Sigmoid colon (tissue), 7 donors: Measurements from ENCODE around the gene OTUB1. TPM values are rescaled to one million over a fixed set of nuclear protein-coding genes. Genes with fewer than 3 reads are reported as not detected.

Experiments used
- DNase-seq: peaks from one replicate; pipeline ENCODE4 v3.0.0-alpha.2; 2019
- H3K27ac ChIP-seq, 4 donors: fragments of 200-600 bp; sonication (generic); one replicate each; pipeline ENCODE4 v1.5.1; 2016 to 2019; ENCODE audit warnings: mild to moderate bottlenecking in 1 of 4
- H3K27me3 ChIP-seq, 3 donors: fragments of 200-600 bp; sonication (generic); one replicate each; pipeline ENCODE4 v1.5.1; 2019; ENCODE audit warnings: mild to moderate bottlenecking in 1 of 3
- H3K36me3 ChIP-seq, 4 donors: fragments of 200-600 bp; sonication (generic); one replicate each; pipeline ENCODE4 v1.5.1; 2016 to 2019
- H3K4me1 ChIP-seq, 4 donors: fragments of 200-600 bp; sonication (generic); one replicate each; pipeline ENCODE4 v1.5.1; 2017 to 2019
- H3K4me3 ChIP-seq, 4 donors: fragments of 200-600 bp; sonication (generic); one replicate each; pipeline ENCODE4 v1.5.1; 2017 to 2019; ENCODE audit warnings: mild to moderate bottlenecking in 2 of 4, moderate library complexity in 1 of 4
- H3K9me3 ChIP-seq, 4 donors: fragments of 200-600 bp in 3 of 4; sonication (generic) in 3 of 4; one replicate each; pipeline versions ENCODE4 v1.5.1 to v1.6.1; 2013 to 2019
- CTCF ChIP-seq, 4 experiments: fragments of 450-650 bp in 3 of 4; fragments of 200-600 bp in 1 of 4; IDR thresholded peaks; one replicate each; pipeline ENCODE4 v1.5.1; 2016 to 2019; ENCODE audit warnings: antibody characterized with exemption in 4 of 4, mild to moderate bottlenecking in 3 of 4, moderate library complexity in 2 of 4
- EP300 ChIP-seq, 4 donors: sonication (generic); formaldehyde crosslinking; IDR thresholded peaks; one replicate each; pipeline ENCODE4 v1.6.1; 2017; ENCODE audit warnings: antibody characterized with exemption in 4 of 4
- POLR2A ChIP-seq, 2 donors: fragments of 450-650 bp; IDR thresholded peaks; one replicate each; pipeline ENCODE4 v1.6.1; 2016; ENCODE audit warnings: antibody characterized with exemption in 2 of 2, mild to moderate bottlenecking in 2 of 2, moderate library complexity in 2 of 2
- POLR2AphosphoS5 ChIP-seq, 4 donors: sonication (generic); formaldehyde crosslinking; IDR thresholded peaks; one replicate each; pipeline ENCODE4 v1.6.1; 2017; ENCODE audit warnings: antibody characterized with exemption in 4 of 4
- WGBS, 2 donors: extraction: QIAGEN DNeasy Blood & Tissue Kit; methylation state at CpG; one replicate each; pipeline ENCODE4 v1.1.7; 2013; 5-methylcytosine and 5-hydroxymethylcytosine counted together
- intact Hi-C: fragments of 100-400 bp; cut with DNase I; formaldehyde crosslinking; loops from one replicate; pipeline ENCODE4 v1.15.1; 2023
- polyA plus RNA-seq, 3 donors: library from polyadenylated mRNA; stranded (reverse); fragments of 200-250 nt; gene quantifications; one replicate each; pipeline ENCODE4 v1.2.3, GENCODE V29; 2013
- total RNA-seq, 4 donors: library from RNA; depleted of rRNA; stranded (reverse); fragments of >200 nt; gene quantifications; one replicate each; pipeline ENCODE4 v1.1.0, GENCODE V29; 2016
- donor health status: healthy with polysubstance abuse.
- donor health status: Bipolar disorder and iron deficiency.
- donor health status: healthy.

OTUB1 gene
- total and polyA plus RNA-seq, 7 donors: 44.8 to 96.4 (median 61.7) TPM

DNA sequence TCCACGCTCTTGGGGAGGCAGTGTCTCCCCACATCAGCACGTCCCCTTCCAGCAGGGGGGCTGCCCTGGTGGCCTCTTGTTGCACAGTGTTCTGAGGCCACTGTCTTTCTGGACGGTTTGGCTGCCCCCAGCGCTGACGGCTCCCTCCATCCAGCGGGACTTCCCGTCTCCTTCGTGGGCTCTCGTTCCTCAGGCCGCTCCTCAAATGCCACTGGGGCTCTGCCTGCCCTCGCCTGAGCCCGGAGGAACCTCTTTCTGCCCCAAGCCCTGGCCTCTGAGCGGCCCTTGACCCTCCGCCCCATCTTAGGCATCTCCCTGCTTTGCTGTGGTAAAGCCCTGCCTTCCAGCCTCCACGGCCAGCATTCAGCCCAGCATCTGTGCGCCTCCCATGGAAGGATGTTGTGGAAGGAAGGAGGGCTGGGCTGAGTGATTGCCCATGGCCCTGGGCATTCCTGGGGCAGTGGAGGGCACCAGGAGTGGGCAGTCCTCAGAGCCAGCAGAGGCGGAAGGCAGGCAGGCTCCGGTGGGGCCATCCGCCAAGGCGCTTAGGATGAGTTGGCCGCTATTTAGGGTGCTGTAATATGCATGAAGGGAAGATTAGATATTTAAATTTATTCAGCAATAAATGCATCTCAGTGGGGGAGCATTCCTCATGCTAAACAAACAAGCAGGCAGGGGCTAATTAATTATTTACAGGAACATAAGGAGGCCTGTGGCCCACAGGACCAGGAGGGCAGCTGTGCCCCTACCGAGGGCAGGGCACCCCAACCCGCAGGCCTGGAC is 17.8 kb downstream of the OTUB1 start:
- H3K27ac ChIP-seq: no peak overlapping the region
- H3K27me3 ChIP-seq: peaks cover 0 to 7% (median 0%) of the 10 kb centered on the region in 3 donors
- intact Hi-C loops: no loop called here
- H3K36me3 ChIP-seq: no peaks in the 10 kb centered on the region
- H3K4me1 ChIP-seq: peaks cover 0 to 53% (median 43%) of the 10 kb centered on the region in 4 donors
- WGBS, 2 donors: 75 to 83% methylated on average over 23 of the region's 23 CpGs
- no peak overlapping the region for H3K4me3 ChIP-seq
- TF ChIP-seq CTCF (IDR thresholded peaks at IDR 0.05) (no peak), POLR2AphosphoS5 (IDR thresholded peaks at IDR 0.05) (no peak), POLR2A (IDR thresholded peaks at IDR 0.05) (no peak), EP300 (IDR thresholded peaks at IDR 0.05) (no peak)
- H3K9me3 ChIP-seq: no peaks in the 10 kb centered on the region
- no peak for DNase-seq

GRCh38 chr11:64004590-64004984 is 18.3 kb downstream of the OTUB1 start:
- Histone ChIP-seq H3K27me3 (peaks cover 0 to 3% (median 0%) of the 10 kb centered on the region in 3 donors), H3K4me3 (no peak overlapping the region), H3K27ac (no peak overlapping the region), H3K9me3 (no peaks in the 10 kb centered on the region), H3K4me1 (peaks cover 0 to 47% (median 37%) of the 10 kb centered on the region in 4 donors), H3K36me3 (no peaks in the 10 kb centered on the region)
- TF ChIP-seq POLR2A (IDR thresholded peaks at IDR 0.05): no peak
- no peak for TF ChIP-seq POLR2AphosphoS5 (IDR thresholded peaks at IDR 0.05)
- TF ChIP-seq CTCF (IDR thresholded peaks at IDR 0.05): no peak
- no peak for TF ChIP-seq EP300 (IDR thresholded peaks at IDR 0.05)
- intact Hi-C loops: no loop called here
- WGBS, 2 donors: 78 to 82% methylated on average over 4 of the region's 4 CpGs
- DNase-seq: no peak

- WGBS, 2 donors: 88 to 93% methylated on average over 4 of the region's 4 CpGs
- TF ChIP-seq POLR2AphosphoS5 (IDR thresholded peaks at IDR 0.05) (no peak), CTCF (IDR thresholded peaks at IDR 0.05) (no peak), POLR2A (IDR thresholded peaks at IDR 0.05) (no peak), EP300 (IDR thresholded peaks at IDR 0.05) (no peak)
- Histone ChIP-seq H3K4me1 (peaks cover 0 to 36% (median 27%) of the 10 kb centered on the region in 4 donors), H3K9me3 (no peaks in the 10 kb centered on the region), H3K27ac (no peak overlapping the region), H3K27me3 (no peaks in the 10 kb centered on the region), H3K4me3 (no peak overlapping the region), H3K36me3 (no peaks in the 10 kb centered on the region)
- intact Hi-C loops: no loop called here
- no peak for DNase-seq
Measured at GRCh38 chr11:64005691-64006090, 19.5 kb downstream of the OTUB1 start.

DNA sequence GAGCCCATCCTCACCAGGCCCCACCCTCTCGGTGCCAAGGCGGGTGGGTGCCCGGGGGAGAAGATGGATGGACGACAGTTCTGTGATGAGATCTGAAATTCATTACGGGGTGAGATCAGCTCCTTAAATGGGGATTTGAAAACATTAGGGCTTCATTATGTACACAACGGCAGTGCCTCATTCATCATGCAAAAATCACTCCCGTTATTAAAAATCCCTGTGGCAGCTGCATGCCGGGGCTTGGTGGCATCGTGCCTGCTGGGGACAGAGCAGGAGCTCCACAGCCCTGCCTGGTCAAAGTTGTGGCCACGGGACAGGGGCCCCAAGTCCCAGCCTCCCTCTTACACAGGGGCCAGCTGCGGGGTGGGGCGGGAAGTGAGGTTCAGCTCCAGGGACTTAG is 20.2 kb downstream of the OTUB1 start:
- no peaks in the 10 kb centered on the region for H3K9me3 ChIP-seq
- H3K4me3 ChIP-seq: no peak overlapping the region
- peaks cover 0 to 29% (median 21%) of the 10 kb centered on the region in 4 donors for H3K4me1 ChIP-seq
- TF ChIP-seq POLR2A (IDR thresholded peaks at IDR 0.05) (no peak), EP300 (IDR thresholded peaks at IDR 0.05) (no peak), POLR2AphosphoS5 (IDR thresholded peaks at IDR 0.05) (no peak), CTCF (IDR thresholded peaks at IDR 0.05) (no peak)
- no peak overlapping the region for H3K27ac ChIP-seq
- intact Hi-C loops: no loop called here
- H3K36me3 ChIP-seq: no peaks in the 10 kb centered on the region
- no peak for DNase-seq
- no peaks in the 10 kb centered on the region for H3K27me3 ChIP-seq
- whole genome bisulfite sequencing, 2 donors: 67 to 76% methylated on average over 12 of the region's 12 CpGs
